Type B pancreatic cell (in vitro differentiated cells): ENCODE data around the gene RERE. TPM values are rescaled to one million over a fixed set of nuclear protein-coding genes. Genes with fewer than 3 reads are reported as not detected.

Experiments
- DNase-seq: peaks from one replicate; pipeline ENCODE4 v3.0.0; 2021; ENCODE audit warnings: mixed read lengths; ENCODE audit not compliant: unreplicated experiment; ENCODE audit errors: extremely low spot score
- H3K27ac Mint-ChIP-seq: 2 replicates; pipeline ENCODE4 v1.8.0; 2021; ENCODE audit warnings: mild to moderate bottlenecking, mixed read lengths
- H3K27me3 Mint-ChIP-seq: 2 replicates; pipeline ENCODE4 v1.8.0; 2021; ENCODE audit warnings: mixed read lengths
- H3K36me3 Mint-ChIP-seq: 2 replicates; pipeline ENCODE4 v1.8.0; 2021; ENCODE audit warnings: mixed read lengths
- H3K4me1 Mint-ChIP-seq: one replicate; pipeline ENCODE4 v1.8.0; 2021; ENCODE audit warnings: mixed read lengths; ENCODE audit not compliant: unreplicated experiment
- H3K4me3 Mint-ChIP-seq: 2 replicates; pipeline ENCODE4 v1.8.0; 2021; ENCODE audit warnings: mild to moderate bottlenecking, mixed read lengths
- H3K9me3 Mint-ChIP-seq: 2 replicates; pipeline ENCODE4 v1.8.0; 2021; ENCODE audit warnings: mixed read lengths
- total RNA-seq: library from RNA; stranded (reverse); gene quantifications from 2 replicates; pipeline ENCODE4 v1.2.1, GENCODE V29; 2021; ENCODE audit warnings: low replicate concordance
- TF ChIP-seq, protein P1 (sequence below): fragments of 200-600 bp; sonication (generic); conservative IDR thresholded peaks from 2 replicates; pipeline ENCODE4 v1.5.0; 2021; ENCODE audit warnings: antibody characterized with exemption, mild to moderate bottlenecking

Gene RERE
- total RNA-seq, 1 donor from 2014 or later = 141 TPM

DNA sequence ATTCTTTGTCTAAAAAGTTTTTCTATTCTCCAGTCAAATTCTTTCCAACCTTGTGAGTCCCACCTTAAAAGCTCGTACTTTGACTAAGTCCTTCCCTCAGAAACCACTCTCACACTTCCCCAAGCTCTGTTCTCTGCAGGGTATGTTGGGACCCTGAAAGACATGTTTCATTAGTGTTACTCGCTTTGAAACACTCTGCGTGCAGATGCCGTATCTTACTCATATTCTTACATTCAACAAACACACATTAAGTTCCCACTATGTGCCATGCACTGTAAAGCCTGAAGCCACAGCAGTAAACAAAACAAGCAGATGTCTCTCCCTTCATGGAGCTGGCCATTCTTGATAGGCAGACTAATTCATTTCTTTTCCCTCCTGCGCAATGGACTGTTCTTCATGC, 229.7 kb downstream of the RERE start:
- Mint-ChIP-seq H3K27me3 (no peaks in the 10 kb centered on the region), H3K9me3 (no peaks in the 10 kb centered on the region), H3K27ac (no peak overlapping the region), H3K4me3 (no peak overlapping the region), H3K4me1 (peaks cover 51% of the 10 kb centered on the region), H3K36me3 (peaks cover 19% of the 10 kb centered on the region)
- no peak for DNase-seq
- TF ChIP-seq, protein P1, sequence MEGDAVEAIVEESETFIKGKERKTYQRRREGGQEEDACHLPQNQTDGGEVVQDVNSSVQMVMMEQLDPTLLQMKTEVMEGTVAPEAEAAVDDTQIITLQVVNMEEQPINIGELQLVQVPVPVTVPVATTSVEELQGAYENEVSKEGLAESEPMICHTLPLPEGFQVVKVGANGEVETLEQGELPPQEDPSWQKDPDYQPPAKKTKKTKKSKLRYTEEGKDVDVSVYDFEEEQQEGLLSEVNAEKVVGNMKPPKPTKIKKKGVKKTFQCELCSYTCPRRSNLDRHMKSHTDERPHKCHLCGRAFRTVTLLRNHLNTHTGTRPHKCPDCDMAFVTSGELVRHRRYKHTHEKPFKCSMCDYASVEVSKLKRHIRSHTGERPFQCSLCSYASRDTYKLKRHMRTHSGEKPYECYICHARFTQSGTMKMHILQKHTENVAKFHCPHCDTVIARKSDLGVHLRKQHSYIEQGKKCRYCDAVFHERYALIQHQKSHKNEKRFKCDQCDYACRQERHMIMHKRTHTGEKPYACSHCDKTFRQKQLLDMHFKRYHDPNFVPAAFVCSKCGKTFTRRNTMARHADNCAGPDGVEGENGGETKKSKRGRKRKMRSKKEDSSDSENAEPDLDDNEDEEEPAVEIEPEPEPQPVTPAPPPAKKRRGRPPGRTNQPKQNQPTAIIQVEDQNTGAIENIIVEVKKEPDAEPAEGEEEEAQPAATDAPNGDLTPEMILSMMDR = no peak

DNA sequence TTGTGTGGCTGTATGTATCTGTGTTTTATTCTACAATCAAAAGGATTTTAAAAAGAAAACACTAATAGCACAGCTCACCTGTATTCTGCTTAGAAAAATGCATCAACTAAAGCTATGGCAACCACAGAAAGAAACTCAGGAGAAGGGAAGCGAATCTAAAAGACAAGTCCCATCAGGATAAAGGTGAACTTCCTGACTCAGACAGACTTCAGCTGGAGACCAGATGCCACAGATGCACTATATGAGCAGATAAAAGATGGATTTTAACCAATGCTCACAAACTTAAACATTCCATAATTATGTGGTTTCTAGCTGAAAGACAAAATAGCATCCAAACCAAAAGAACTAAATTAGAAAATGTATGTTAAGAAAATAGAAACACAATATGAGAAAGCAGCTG, 231.0 kb downstream of the RERE start:
- Mint-ChIP-seq H3K4me3 (no peak overlapping the region), H3K4me1 (peaks cover 43% of the 10 kb centered on the region), H3K27me3 (no peaks in the 10 kb centered on the region), H3K36me3 (peaks cover 12% of the 10 kb centered on the region), H3K9me3 (no peaks in the 10 kb centered on the region), H3K27ac (no peak overlapping the region)
- TF ChIP-seq, protein P1 = no peak
- DNase-seq = no peak

DNA sequence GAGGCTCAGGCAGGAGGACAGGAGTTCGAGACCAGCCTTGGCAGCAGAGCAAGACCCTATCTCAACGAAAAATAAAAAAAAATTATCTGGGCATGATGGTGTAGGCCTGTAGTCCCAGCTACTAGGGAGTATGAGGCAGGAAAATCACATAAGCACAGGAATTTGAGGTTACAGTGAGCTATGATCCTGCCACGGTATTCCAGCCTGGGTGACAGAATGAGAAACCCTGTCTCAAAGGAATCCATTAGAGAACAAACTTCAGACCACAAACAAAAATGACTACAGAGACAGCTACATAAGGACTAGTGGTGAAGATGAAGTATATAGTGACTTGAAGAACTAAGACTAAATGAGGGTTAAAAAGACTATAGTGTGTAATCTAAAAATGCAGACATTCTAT, 233.1 kb downstream of the RERE start:
- no peak overlapping the region for H3K27ac Mint-ChIP-seq

DNA sequence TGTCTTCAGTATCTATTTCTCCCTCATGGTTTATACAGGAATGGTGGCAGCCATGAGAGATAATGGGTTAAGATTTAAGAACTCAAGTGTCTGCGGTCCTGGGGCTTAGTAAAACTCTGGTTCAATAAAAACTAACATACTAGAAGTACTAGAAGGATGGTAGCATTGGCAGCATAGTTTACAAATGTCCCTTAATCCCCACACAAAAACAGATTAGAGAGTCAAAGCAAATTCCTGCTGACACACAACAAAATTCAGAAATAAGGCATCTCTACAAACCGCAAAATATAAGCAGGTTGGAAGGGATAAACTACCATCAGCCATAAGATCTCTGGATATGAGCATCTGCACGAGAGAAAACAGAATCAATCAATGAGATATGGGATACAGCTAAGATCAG, 234.4 kb downstream of the RERE start:
- no peaks in the 10 kb centered on the region for H3K27me3 Mint-ChIP-seq
- TF ChIP-seq, protein P1 = no peak
- no peaks in the 10 kb centered on the region for H3K9me3 Mint-ChIP-seq
- peaks cover 10% of the 10 kb centered on the region for H3K36me3 Mint-ChIP-seq
- H3K4me3 Mint-ChIP-seq = no peak overlapping the region
- no peak for DNase-seq
- H3K27ac Mint-ChIP-seq = no peak overlapping the region
- peaks cover 38% of the 10 kb centered on the region for H3K4me1 Mint-ChIP-seq

More for the DNA sequence above, 233.1 kb downstream of the RERE start:
- no peak overlapping the region for H3K4me3 Mint-ChIP-seq
- H3K36me3 Mint-ChIP-seq = peaks cover 7% of the 10 kb centered on the region
- H3K27me3 Mint-ChIP-seq = no peaks in the 10 kb centered on the region
- H3K4me1 Mint-ChIP-seq = peaks cover 32% of the 10 kb centered on the region
- TF ChIP-seq, protein P1 = no peak
- no peak for DNase-seq
- no peaks in the 10 kb centered on the region for H3K9me3 Mint-ChIP-seq

DNA sequence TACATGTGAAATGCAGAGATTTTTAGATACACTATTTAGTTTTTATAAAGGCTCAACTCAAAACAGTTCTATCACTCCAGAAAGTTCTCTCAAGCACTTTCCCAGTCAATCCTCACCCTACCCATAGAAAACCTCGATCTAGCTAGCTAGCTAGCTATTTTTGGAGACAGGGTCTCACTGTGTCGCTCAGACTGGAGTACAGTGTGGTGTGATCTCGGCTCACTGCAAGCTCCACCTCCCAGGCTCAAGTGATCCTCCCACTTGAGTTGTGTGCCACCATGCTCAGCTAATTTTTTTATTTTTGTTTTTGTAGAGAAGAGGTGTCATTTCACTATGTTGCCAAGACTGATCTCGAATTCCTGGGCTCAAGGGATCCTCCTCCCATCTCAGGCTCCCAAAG, 236.9 kb downstream of the RERE start:
- Mint-ChIP-seq H3K4me3 (no peak overlapping the region), H3K4me1 (peaks cover 30% of the 10 kb centered on the region), H3K27ac (no peak overlapping the region), H3K27me3 (no peaks in the 10 kb centered on the region), H3K36me3 (peaks cover 16% of the 10 kb centered on the region), H3K9me3 (no peaks in the 10 kb centered on the region)
- TF ChIP-seq, protein P1 = no peak
- no peak for DNase-seq

DNA sequence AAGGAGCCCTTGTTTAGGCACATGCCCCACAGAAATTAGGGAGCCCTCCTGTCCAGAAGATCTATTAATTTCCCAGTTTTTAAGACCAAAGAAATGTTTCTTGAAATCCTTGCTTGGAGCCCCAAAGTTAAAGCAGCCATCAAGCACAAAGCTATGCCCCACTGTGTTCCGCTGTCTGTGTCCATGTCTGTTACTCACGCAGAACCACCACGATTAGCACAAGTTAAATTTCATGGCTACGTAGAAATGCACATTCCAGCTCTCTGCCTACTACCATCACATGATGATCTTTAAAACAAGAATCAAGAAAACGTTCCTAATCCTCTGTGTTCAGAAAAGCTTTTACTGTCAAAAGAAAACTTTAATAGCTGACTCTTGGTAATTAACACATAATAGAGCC, 238.5 kb downstream of the RERE start:
- Mint-ChIP-seq H3K27me3 (no peaks in the 10 kb centered on the region), H3K4me1 (peaks cover 30% of the 10 kb centered on the region), H3K9me3 (no peaks in the 10 kb centered on the region), H3K36me3 (peaks cover 12% of the 10 kb centered on the region), H3K4me3 (no peak overlapping the region), H3K27ac (no peak overlapping the region)
- DNase-seq = no peak
- TF ChIP-seq, protein P1 = no peak
